SK-N-SH (cell line): Measurements from ENCODE around the gene PPP6R2. TPM values are rescaled to one million over a fixed set of nuclear protein-coding genes. Genes with fewer than 3 reads are reported as not detected.

ENCODE experiments used
- CHD2 ChIP-seq: fragments of 150-350 bp; IDR thresholded peaks from 2 replicates; pipeline ENCODE4 v1.6.1; 2018; ENCODE audit warnings: low read length; ENCODE audit not compliant: partially characterized antibody
- ELF1 ChIP-seq: IDR thresholded peaks from 2 replicates; pipeline ENCODE4 v1.4.0; 2012
- EP300 ChIP-seq, 2 experiments: IDR thresholded peaks; 2 replicates each; pipeline versions ENCODE4 v1.4.0 to v1.6.1; 2012; ENCODE audit warnings: borderline replicate concordance in 1 of 2, low read depth in 1 of 2, low read length in 1 of 2
- EZH2phosphoT487 ChIP-seq: fragments of 200-600 bp; sonication (generic); IDR thresholded peaks from 2 replicates; pipeline ENCODE4 v1.6.1; 2017; ENCODE audit warnings: low read depth, mixed run types, mild to moderate bottlenecking, antibody characterized with exemption, moderate library complexity, borderline replicate concordance
- FOSL2 ChIP-seq: IDR thresholded peaks from 2 replicates; pipeline ENCODE4 v1.4.0; 2012; ENCODE audit warnings: low read depth, mild to moderate bottlenecking, moderate library complexity, borderline replicate concordance
- FOXM1 ChIP-seq: IDR thresholded peaks from 2 replicates; pipeline ENCODE4 v1.4.0; 2012; ENCODE audit warnings: low read depth, mild to moderate bottlenecking
- GATA2 ChIP-seq: sonication (generic); formaldehyde crosslinking; IDR thresholded peaks from 2 replicates; pipeline ENCODE4 v1.5.0; 2020; ENCODE audit warnings: mild to moderate bottlenecking, missing genetic modification reagents
- IRF3 ChIP-seq: fragments of 150-350 bp; IDR thresholded peaks from 2 replicates; pipeline ENCODE4 v1.6.1; 2016; ENCODE audit warnings: mild to moderate bottlenecking, low read depth, low read length
- MEF2A ChIP-seq: IDR thresholded peaks from 2 replicates; pipeline ENCODE4 v1.4.0; 2012; ENCODE audit warnings: low read depth, borderline replicate concordance
- POLR2AphosphoS5 ChIP-seq: IDR thresholded peaks from 2 replicates; pipeline ENCODE4 v1.6.1; 2012; ENCODE audit warnings: low read depth, low read length
- RXRA ChIP-seq: IDR thresholded peaks from 2 replicates; pipeline ENCODE4 v1.4.0; 2012; ENCODE audit warnings: low read depth, mild to moderate bottlenecking, borderline replicate concordance
- SIN3A ChIP-seq: IDR thresholded peaks from 2 replicates; pipeline ENCODE4 v1.6.1; 2012; ENCODE audit warnings: low read depth, mild to moderate bottlenecking, low read length, moderate library complexity, borderline replicate concordance
- TCF12 ChIP-seq: IDR thresholded peaks from 2 replicates; pipeline ENCODE4 v1.4.0; 2012
- TEAD4 ChIP-seq: IDR thresholded peaks from 2 replicates; pipeline ENCODE4 v1.4.0; 2012; ENCODE audit warnings: mild to moderate bottlenecking, borderline replicate concordance; ENCODE audit not compliant: insufficient read depth
- USF1 ChIP-seq: IDR thresholded peaks from 2 replicates; pipeline ENCODE4 v1.4.0; 2012; ENCODE audit warnings: low read depth, borderline replicate concordance
- USF2 ChIP-seq: fragments of 150-350 bp; IDR thresholded peaks from 2 replicates; pipeline ENCODE4 v1.6.1; 2017; ENCODE audit warnings: antibody characterized with exemption, low read length, low read depth, borderline replicate concordance
- ZBTB33 ChIP-seq: IDR thresholded peaks from 2 replicates; pipeline ENCODE4 v1.4.0; 2012; ENCODE audit warnings: low read depth, borderline replicate concordance
- polyA plus RNA-seq, 3 experiments: library from polyadenylated mRNA; depleted of rRNA; stranded (reverse); fragments of >200 nt; gene quantifications; 2 replicates each; pipeline ENCODE4 v1.2.3, GENCODE V29; 2012
- TF ChIP-seq, protein P1 (sequence below): fragments of 200-600 bp; sonication (generic); IDR thresholded peaks from 2 replicates; pipeline ENCODE4 v1.6.1; 2017; ENCODE audit warnings: antibody characterized with exemption, mild to moderate bottlenecking, moderate library complexity

Gene PPP6R2
- polyA plus RNA-seq, 1 of the 3 experiments (the other 2 are of a cell fraction) = 45.7 TPM

- no peak for TF ChIP-seq USF2
- TF ChIP-seq TEAD4 = peak; percentile 68
- peak; percentile 50 for TF ChIP-seq CHD2
- TF ChIP-seq ELF1 = peak; percentile 86
- no peak; the same call in 1 of the 2 replicates for TF ChIP-seq MEF2A
- TF ChIP-seq, protein P1, sequence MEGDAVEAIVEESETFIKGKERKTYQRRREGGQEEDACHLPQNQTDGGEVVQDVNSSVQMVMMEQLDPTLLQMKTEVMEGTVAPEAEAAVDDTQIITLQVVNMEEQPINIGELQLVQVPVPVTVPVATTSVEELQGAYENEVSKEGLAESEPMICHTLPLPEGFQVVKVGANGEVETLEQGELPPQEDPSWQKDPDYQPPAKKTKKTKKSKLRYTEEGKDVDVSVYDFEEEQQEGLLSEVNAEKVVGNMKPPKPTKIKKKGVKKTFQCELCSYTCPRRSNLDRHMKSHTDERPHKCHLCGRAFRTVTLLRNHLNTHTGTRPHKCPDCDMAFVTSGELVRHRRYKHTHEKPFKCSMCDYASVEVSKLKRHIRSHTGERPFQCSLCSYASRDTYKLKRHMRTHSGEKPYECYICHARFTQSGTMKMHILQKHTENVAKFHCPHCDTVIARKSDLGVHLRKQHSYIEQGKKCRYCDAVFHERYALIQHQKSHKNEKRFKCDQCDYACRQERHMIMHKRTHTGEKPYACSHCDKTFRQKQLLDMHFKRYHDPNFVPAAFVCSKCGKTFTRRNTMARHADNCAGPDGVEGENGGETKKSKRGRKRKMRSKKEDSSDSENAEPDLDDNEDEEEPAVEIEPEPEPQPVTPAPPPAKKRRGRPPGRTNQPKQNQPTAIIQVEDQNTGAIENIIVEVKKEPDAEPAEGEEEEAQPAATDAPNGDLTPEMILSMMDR = no peak
- peak; percentile 86 for TF ChIP-seq SIN3A
- no peak for TF ChIP-seq GATA2 (CRISPR knock-in tag)
- TF ChIP-seq FOXM1 = no peak
- no peak for TF ChIP-seq USF1
- no peak for TF ChIP-seq ZBTB33
- TF ChIP-seq EZH2phosphoT487 = no peak
- TF ChIP-seq RXRA = 0 out of 2 replicates have a peak, but pooled peaks have one; percentile 32
- peak; percentile 69 for TF ChIP-seq TCF12
- TF ChIP-seq POLR2AphosphoS5 = peak; percentile 82
- TF ChIP-seq EP300 (IDR thresholded peaks at IDR 0.05; ENCODE audit: borderline replicate concordance in 1 of 2, low read depth in 1 of 2, low read length in 1 of 2) = peak in 1 of 2 experiments; percentile 65; a peak in 1 of 4 replicates
- TF ChIP-seq IRF3 = no peak
- TF ChIP-seq FOSL2 = peak; percentile 64; the same call in 1 of the 2 replicates
Measured at GRCh38 chr22:50305923-50306566, 37.1 kb upstream of the PPP6R2 start (continued).
